Activated CD8-positive, alpha-beta T cell treated with anti-CD3 and anti-CD28 coated beads, Interleukin-2, amount 10 ng/mL, durations not matched to agents 7 days and 5 days (primary cell): ENCODE results near the gene CEP170B. TPM values are rescaled to one million over a fixed set of nuclear protein-coding genes. Genes with fewer than 3 reads are reported as not detected.

Experiments
- ATAC-seq: fragments of 150-1000 bp; cut with Tn5 transposase; one replicate; pipeline ENCODE4 v1.10.0; 2021; ENCODE audit warnings: moderate library complexity
- CTCF ChIA-PET: fragments of 350-600 bp; sonication (Branson Sonifier 250); formaldehyde crosslinking; loops from one replicate; lab custom pipeline; 2021; ENCODE audit warnings: antibody characterized with exemption; lab: Charles Lee
- POLR2A ChIA-PET: fragments of 350-600 bp; sonication (Branson Sonifier 250); formaldehyde crosslinking; loops from one replicate; lab custom pipeline; 2021; ENCODE audit warnings: antibody characterized with exemption; lab: Charles Lee
- DNase-seq: peaks from one replicate; pipeline ENCODE4 v3.0.0-alpha.2; 2020
- H3K27ac Mint-ChIP-seq: one replicate; pipeline ENCODE4 v1.8.0; 2021; ENCODE audit warnings: mild to moderate bottlenecking, mixed read lengths
- H3K27me3 Mint-ChIP-seq: one replicate; pipeline ENCODE4 v1.8.0; 2021; ENCODE audit warnings: low read depth, mixed read lengths
- H3K36me3 Mint-ChIP-seq: one replicate; pipeline ENCODE4 v1.8.0; 2021; ENCODE audit warnings: low read depth, mixed read lengths
- H3K4me1 Mint-ChIP-seq: one replicate; pipeline ENCODE4 v1.8.0; 2021; ENCODE audit warnings: low read depth, mixed read lengths
- H3K4me3 Mint-ChIP-seq: one replicate; pipeline ENCODE4 v1.8.0; 2021; ENCODE audit warnings: mild to moderate bottlenecking, mixed read lengths
- H3K9me3 Mint-ChIP-seq: one replicate; pipeline ENCODE4 v1.8.0; 2022; ENCODE audit warnings: mixed read lengths; ENCODE audit not compliant: insufficient read depth
- total RNA-seq, 2 experiments: library from RNA; stranded (reverse); gene quantifications; one replicate each; pipeline ENCODE4 v1.2.3, GENCODE V29; 2021

The CEP170B gene
- total RNA-seq, 2 experiments from 2014 or later: 2.5 to 2.7 TPM

DNA sequence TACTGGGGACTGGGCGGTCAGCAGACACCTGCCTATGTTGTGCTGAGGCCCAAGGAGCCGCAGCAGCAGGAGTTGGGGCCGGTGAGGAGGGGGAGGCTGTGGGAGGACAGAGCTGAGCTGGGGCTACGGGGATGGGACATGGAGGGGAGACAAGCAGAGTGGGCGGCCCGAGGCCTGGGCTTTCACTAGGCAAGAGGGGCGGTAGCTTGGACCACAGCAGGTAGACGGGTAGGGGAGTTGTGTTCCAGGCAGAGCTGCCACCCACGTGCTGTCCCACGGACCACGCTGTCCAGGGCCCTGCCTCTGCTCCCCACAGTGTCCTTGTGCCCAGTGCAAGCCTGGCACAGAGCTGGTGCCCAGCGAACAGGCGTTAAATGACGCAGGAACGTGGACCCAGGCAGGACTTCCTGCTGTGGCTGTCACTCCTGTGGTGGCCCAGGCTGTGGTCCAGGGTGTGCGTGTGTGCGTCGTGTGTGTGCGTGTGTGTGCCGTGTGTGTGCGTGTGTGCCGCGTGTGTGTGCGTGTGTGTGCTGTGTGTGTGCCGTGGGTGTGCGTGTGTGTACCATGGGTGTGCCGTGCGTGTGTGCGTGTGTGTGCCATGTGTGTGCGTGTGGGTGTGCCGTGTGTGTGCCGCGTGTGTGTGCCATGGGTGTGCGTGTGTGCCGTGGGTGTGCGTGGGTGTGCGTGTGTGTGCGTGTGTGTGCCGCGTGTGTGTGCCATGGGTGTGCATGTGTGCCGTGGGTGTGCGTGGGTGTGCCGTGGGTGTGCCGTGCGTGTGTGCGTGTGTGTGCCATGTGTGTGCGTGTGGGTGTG lies 6.8 kb downstream of the CEP170B start:
- no peak for DNase-seq
- no peak overlapping the region for H3K27ac Mint-ChIP-seq
- ChIA-PET CTCF (no interaction called here), POLR2A (no interaction called here)
- H3K4me1 Mint-ChIP-seq: peaks cover 6% of the 10 kb centered on the region
- peaks cover 5% of the 10 kb centered on the region for H3K27me3 Mint-ChIP-seq
- H3K9me3 Mint-ChIP-seq: no peaks in the 10 kb centered on the region
- H3K4me3 Mint-ChIP-seq: no peak overlapping the region
- no peaks in the 10 kb centered on the region for H3K36me3 Mint-ChIP-seq
- ATAC-seq: no peak

DNA sequence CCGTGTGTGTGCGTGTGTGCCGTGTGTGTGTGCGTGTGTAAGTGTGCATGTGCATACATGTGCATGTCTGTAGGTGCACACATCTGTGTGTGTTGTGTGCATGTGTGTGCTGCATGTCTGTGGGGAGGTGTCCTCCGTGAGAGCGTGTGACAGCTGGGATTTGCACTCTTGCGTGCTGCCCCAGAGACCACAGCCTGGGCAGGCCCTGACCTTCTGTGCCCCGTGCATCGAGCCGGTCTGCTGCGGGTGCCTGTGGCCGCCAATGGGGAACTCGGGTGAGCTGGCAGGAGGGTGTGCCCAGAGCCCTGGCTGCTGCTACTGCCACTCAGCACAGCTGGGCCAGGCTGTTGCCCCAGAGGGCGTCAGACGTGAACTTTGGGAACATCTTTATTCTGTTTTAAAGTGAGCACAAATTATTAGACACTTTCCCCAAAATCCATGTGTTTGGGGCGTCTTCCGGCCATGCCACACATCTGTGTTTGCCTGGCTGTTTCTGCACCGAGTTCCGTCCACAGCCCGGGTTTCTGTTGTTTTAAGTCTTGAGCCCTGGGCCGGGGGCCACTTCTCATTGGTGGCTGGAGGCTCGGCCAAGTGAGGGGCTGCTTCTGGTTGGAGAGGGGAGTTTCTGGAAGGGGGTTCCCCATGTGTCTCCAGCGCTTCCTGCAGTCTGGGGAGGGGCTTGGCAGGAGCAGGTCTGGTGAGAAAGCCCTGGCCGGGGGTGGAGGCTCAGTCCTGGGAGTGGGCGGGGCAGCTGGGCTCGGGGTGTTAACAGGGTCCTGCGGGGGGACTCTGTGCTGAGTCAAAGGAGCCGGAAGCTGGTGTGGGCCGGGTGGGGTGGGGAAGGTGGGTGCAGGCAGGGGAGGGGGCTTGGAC lies 7.6 kb downstream of the CEP170B start:
- Mint-ChIP-seq H3K27me3 (no peaks in the 10 kb centered on the region), H3K36me3 (no peaks in the 10 kb centered on the region)

DNA sequence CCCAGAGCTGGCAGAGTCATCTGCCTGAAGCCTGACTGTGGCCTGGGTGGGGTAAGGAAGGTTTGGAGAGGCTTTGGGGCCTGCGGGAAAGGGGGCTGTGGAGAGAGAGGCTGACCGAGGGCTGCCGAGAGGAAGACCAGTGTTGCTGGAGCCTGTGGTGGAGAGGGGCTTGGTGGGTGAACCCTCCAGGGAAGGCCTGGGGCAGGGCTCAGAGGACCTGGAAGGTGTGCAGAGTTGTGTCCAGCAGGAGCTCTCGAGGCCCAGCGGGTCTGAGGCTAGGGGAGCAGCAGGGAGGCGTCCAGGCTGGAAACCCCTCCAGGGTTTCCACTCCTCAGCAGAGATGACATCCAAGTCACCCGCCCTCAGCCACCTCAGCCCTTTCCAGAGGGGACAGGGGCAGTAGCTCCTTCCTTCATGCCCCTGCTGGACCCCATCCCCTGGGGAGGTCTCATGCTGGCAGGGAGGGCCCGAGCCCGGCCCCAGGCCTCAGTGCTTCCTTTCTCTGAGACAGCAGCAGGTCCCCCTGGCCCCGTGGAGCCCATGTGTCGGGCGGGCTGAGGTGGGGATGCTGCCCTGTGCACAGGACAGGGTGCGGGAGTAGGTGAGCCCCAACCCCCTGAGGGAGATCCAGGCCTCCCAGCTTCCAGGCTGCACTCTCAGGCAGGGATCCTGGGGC lies 8.4 kb downstream of the CEP170B start:
- Mint-ChIP-seq H3K27me3 (no peaks in the 10 kb centered on the region), H3K27ac (no peak overlapping the region), H3K4me3 (no peak overlapping the region), H3K4me1 (peaks cover 6% of the 10 kb centered on the region), H3K9me3 (no peaks in the 10 kb centered on the region), H3K36me3 (no peaks in the 10 kb centered on the region)
- POLR2A ChIA-PET: no interaction called here
- CTCF ChIA-PET: no interaction called here
- DNase-seq (no peak), ATAC-seq (no peak)

More for the DNA sequence above, 7.6 kb downstream of the CEP170B start:
- ChIA-PET POLR2A (no interaction called here), CTCF (no interaction called here)
- H3K4me1 Mint-ChIP-seq: peaks cover 6% of the 10 kb centered on the region
- H3K27ac Mint-ChIP-seq: no peak overlapping the region
- DNase-seq (no peak), ATAC-seq (no peak)
- H3K4me3 Mint-ChIP-seq: no peak overlapping the region
- no peaks in the 10 kb centered on the region for H3K9me3 Mint-ChIP-seq

DNA sequence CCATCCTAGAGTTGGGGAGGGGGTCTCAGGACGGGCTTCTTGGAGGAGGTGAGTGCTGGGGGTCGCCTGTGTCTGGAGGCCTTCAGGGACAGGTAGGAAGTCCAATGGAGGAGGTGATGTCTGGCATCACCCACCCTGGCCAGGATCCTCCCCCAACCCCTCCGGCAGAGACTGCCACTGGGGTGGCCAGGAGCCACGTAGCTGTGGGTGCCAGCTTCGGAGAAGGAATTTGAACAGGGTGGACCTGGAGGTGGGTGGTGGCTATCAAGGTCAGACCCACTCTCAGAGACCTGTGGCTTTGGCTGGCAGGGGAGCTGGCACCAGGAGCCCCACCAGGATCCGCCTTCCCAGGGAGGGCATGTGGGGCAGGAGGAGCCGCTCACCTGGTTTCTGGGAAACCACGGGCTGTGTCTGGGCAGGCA lies 9.1 kb downstream of the CEP170B start:
- Mint-ChIP-seq H3K4me3 (no peak overlapping the region), H3K27ac (no peak overlapping the region), H3K27me3 (no peaks in the 10 kb centered on the region), H3K4me1 (peaks cover 6% of the 10 kb centered on the region), H3K36me3 (no peaks in the 10 kb centered on the region), H3K9me3 (no peaks in the 10 kb centered on the region)
- no peak for DNase-seq
- no peak for ATAC-seq
- ChIA-PET POLR2A (no interaction called here), CTCF (no interaction called here)

DNA sequence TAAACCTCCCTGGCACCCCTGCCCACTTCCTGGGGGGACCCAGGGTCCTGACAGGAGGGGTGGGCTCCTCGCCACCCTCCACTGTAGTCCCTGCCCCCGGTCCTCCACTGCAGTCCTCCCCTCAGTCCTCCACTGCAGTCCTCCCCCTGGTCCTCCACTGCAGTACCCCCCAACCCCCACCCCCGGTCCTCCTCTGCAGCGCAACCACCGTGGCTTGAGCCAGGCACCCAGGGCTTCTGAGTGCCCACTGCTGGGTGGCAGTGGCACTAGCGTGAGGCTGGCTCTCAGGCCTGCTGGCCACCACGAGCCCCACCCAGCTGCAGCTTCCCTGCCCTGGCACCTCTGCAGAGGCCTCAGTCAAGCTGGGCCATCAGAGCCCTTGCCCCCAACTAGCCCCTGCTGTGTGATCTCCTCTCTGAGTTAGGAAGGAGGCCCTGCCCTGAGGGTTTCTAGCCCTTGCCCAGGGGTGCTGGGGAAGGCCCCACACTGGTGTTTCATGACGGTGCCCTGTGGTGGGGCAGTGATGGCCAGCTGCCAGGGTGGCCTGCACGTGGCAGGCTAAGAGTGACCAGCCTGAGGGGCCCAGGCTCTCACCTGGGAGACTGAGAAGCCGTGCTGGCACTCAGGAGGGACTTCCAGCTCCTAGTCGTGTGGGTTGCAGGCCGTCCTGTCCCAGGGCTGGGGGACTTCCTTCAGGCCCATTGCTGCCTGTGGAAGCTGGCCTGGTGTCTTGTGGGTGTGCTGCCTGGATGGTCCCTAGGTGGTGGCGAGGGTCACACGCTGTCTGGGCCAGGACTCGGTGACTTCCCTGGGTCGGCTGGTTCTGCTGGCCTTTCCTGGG lies 9.7 kb downstream of the CEP170B start:
- no peak overlapping the region for H3K4me3 Mint-ChIP-seq

DNA sequence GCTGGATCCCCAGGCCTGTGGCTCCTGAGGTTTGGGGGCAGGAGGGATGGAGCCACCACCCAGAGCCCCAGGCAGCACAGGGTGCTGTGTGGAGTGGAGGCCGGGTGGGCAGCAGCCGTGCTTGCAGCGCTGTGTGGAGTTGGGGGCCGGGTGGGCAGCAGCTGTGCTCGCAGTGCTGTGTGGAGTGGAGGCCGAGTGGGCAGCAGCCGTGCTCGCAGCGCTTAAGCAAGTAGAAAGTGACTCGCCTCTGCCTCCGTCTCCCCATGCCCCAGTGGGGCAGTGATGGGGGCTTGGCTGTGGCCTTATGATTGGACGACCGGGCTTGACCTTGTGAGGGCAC lies 10.3 kb downstream of the CEP170B start:
- H3K36me3 Mint-ChIP-seq: no peaks in the 10 kb centered on the region
- ChIA-PET CTCF (no interaction called here), POLR2A (no interaction called here)
- DNase-seq (no peak), ATAC-seq (no peak)
- no peak overlapping the region for H3K27ac Mint-ChIP-seq
- no peaks in the 10 kb centered on the region for H3K27me3 Mint-ChIP-seq
- no peaks in the 10 kb centered on the region for H3K9me3 Mint-ChIP-seq
- H3K4me3 Mint-ChIP-seq: no peak overlapping the region
- H3K4me1 Mint-ChIP-seq: peaks cover 6% of the 10 kb centered on the region

More for the DNA sequence above, 9.7 kb downstream of the CEP170B start:
- Mint-ChIP-seq H3K36me3 (no peaks in the 10 kb centered on the region), H3K27me3 (no peaks in the 10 kb centered on the region), H3K27ac (no peak overlapping the region), H3K9me3 (no peaks in the 10 kb centered on the region), H3K4me1 (peaks cover 6% of the 10 kb centered on the region)
- no peak for ATAC-seq
- CTCF ChIA-PET: no interaction called here
- DNase-seq: no peak
- POLR2A ChIA-PET: no interaction called here

DNA sequence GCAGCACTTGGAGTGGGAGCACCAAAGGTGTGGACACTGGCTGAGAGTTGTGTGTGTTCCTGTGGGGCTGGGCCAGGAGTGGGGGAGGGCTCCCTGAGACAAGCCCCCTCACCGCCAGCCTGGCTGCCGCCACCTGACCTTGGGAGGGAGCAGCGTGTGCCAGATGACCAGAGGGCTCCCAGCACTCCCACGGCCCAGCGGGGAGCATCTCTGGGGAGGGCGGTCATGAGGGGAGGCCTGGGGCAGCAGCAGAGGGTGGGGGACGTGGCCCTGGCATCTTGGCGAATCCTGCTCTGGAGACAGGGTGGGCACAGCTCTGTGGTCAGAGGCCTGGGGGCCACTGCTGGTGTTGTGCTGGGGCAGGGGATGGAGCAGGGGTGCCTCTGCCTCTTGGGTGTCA lies 10.7 kb downstream of the CEP170B start:
- ChIA-PET POLR2A (no interaction called here), CTCF (no interaction called here)
- DNase-seq (no peak), ATAC-seq (peak; percentile 2)
- peaks cover 6% of the 10 kb centered on the region for H3K4me1 Mint-ChIP-seq
- no peaks in the 10 kb centered on the region for H3K36me3 Mint-ChIP-seq
- H3K27me3 Mint-ChIP-seq: no peaks in the 10 kb centered on the region
- no peaks in the 10 kb centered on the region for H3K9me3 Mint-ChIP-seq
- H3K27ac Mint-ChIP-seq: no peak overlapping the region
- H3K4me3 Mint-ChIP-seq: no peak overlapping the region

DNA sequence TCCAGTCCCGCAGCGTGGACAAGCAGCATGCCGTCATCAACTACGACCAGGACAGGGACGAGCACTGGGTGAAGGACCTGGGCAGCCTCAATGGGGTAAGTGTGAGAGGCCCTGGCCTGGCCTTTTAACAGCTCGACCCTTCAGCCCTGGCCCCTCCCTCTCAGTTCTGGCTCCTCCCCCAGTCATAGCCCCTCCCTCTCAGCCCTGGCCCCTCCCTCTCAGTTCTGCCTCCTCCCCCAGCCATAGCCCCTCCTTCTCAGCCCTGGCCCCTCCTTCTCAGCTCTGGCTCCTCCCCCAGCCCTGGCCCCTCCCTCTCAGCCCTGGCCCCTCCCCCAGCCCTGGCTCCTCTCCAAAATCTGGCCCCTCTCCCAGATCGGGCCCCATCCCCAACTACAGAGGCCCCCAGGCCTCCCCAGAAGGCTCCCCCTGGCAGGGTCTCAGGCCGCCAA lies 11.2 kb downstream of the CEP170B start:
- ChIA-PET CTCF (no interaction called here), POLR2A (no interaction called here)
- ATAC-seq (peak; percentile 70), DNase-seq (peak; percentile 43)
- no peaks in the 10 kb centered on the region for H3K36me3 Mint-ChIP-seq
- H3K4me3 Mint-ChIP-seq: no peak overlapping the region
- H3K27me3 Mint-ChIP-seq: no peaks in the 10 kb centered on the region
- no peaks in the 10 kb centered on the region for H3K9me3 Mint-ChIP-seq
- H3K27ac Mint-ChIP-seq: no peak overlapping the region
- H3K4me1 Mint-ChIP-seq: peaks cover 6% of the 10 kb centered on the region

DNA sequence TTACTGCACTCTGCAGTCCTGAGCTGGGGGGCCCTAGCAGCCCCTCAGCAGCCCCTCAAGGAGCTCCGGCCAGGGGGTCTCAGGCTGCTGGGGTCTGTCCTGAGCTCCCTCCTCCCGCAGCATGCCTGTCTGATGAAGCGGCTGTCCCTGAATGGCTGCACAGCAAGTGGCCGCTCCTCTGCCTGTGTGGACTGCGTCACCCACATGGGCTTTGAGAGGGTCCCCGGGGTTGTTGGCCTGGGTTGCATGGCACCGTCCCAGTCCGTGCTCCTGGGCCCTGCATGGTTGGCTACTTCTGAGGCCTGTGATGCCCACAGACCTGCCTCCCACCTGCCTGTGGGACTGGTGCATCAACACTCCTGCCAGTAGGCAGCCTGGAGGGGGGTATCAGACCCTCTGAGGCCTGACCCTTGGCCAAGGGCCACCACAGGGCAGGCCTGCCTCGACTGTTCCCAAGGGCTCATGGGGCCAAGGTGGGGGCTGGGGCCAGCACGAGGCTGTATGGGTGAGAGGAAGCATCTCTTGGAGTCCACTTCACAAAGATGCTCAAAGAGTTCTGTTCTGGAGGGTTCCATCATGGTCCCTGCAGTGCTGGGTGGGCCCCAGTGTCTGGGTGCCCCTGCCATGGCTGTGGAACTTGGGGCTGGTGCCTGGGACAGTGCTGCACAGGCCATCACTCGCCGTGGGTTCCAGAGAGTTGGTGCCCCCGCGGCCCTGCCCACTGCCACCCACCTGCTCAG lies 12.2 kb downstream of the CEP170B start:
- DNase-seq (no peak), ATAC-seq (no peak)
- H3K27me3 Mint-ChIP-seq: no peaks in the 10 kb centered on the region
- ChIA-PET POLR2A (no interaction called here), CTCF (no interaction called here)
- no peaks in the 10 kb centered on the region for H3K36me3 Mint-ChIP-seq
- no peaks in the 10 kb centered on the region for H3K9me3 Mint-ChIP-seq
- H3K27ac Mint-ChIP-seq: no peak overlapping the region
- no peak overlapping the region for H3K4me3 Mint-ChIP-seq
- peaks cover 6% of the 10 kb centered on the region for H3K4me1 Mint-ChIP-seq

DNA sequence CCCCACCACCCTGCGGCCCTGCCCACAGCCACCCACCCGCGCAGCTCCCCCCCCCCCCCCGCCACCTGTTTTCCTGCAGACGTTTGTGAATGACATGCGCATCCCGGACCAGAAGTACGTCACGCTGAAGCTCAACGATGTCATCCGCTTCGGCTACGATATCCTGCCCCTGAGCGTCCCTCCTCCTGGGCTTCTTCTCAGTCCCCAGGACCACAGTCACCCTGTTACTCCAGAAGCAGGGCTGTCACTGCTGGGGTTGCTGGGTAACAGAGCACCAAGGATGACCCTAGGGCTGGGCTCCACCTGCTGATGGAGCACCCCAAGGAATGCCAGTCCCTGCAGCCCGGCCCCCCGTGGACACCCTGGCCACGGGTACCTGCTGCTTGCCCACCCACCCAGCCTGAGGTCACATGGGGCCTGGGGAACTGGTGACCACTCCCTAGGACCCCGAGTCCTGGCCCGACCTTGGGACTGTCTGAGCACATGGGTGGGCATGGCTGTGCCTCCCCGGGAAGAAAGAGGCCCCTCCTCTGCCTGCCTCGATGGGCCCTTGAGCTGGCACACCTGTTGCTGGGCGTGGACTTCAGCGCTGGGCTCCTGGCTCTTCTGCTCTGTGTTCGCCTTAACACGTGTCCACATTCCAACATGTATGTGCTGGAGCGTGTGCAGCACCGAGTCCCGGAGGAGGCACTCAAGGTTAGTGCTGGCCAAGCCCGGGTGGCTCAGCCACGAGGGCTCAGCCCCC lies 12.9 kb downstream of the CEP170B start:
- CTCF ChIA-PET: no interaction called here
- DNase-seq (no peak), ATAC-seq (no peak)
- Mint-ChIP-seq H3K4me3 (no peak overlapping the region), H3K9me3 (no peaks in the 10 kb centered on the region), H3K27ac (no peak overlapping the region), H3K4me1 (no peaks in the 10 kb centered on the region), H3K36me3 (no peaks in the 10 kb centered on the region), H3K27me3 (no peaks in the 10 kb centered on the region)
- POLR2A ChIA-PET: no interaction called here
